SK-N-SH (cell line): ENCODE results near the gene SLC12A4. TPM values are rescaled to one million over a fixed set of nuclear protein-coding genes. Genes with fewer than 3 reads are reported as not detected.

Experiments
- CTCF ChIA-PET: fragments of 300-600, 350-600 bp; formaldehyde crosslinking; extraction: SDS; loops from one replicate; lab custom pipeline; 2021; lab: Yijun Ruan, JAX
- POLR2A ChIA-PET: fragments of 350-600 bp; sonication (Branson Sonifier 250); formaldehyde crosslinking; extraction: SDS; loops from one replicate; lab custom pipeline; 2020; ENCODE audit warnings: antibody characterized with exemption, inconsistent platforms; lab: Yijun Ruan, JAX
- DNase-seq: peaks from one replicate; pipeline ENCODE4 v3.0.0; 2012
- H2AFZ ChIP-seq: fragments of 200-600 bp; sonication (generic); 2 replicates; pipeline ENCODE4 v1.8.1; 2016; ENCODE audit warnings: antibody characterized with exemption, mild to moderate bottlenecking, low read depth
- H3F3A ChIP-seq: fragments of 200-600 bp; sonication (generic); replicated peaks from 2 replicates; pipeline ENCODE3; 2016; ENCODE audit warnings: antibody characterized with exemption, mild to moderate bottlenecking; ENCODE audit not compliant: insufficient read depth
- H3K27ac ChIP-seq, 2 experiments: fragments of 200-500 bp in 1 of 2; fragments of 200-600 bp in 1 of 2; sonication (Bioruptor generic) in 1 of 2; sonication (generic), shearing (Covaris generic) in 1 of 2; 2 replicates each; pipeline versions ENCODE4 v1.5.1 to v1.6.1; 2014 to 2016; ENCODE audit warnings: low read depth in 2 of 2, inconsistent platforms in 1 of 2, low read length in 1 of 2, mild to moderate bottlenecking in 1 of 2, mixed read lengths in 1 of 2
- H3K27me3 ChIP-seq: fragments of 200-600 bp; sonication (generic), shearing (Covaris generic); 2 replicates; pipeline ENCODE4 v1.6.1; 2016; ENCODE audit warnings: mixed run types; ENCODE audit not compliant: insufficient read depth
- H3K36me3 ChIP-seq, 2 experiments: fragments of 200-500 bp in 1 of 2; fragments of 200-600 bp in 1 of 2; sonication (Bioruptor generic) in 1 of 2; sonication (generic) in 1 of 2; replicated peaks in 1 of 2; 2 replicates each; pipeline versions ENCODE3 to v1.5.1; 2014 to 2016; ENCODE audit warnings: low read length in 1 of 2, mild to moderate bottlenecking in 1 of 2; ENCODE audit not compliant: insufficient read depth in 2 of 2, control insufficient read depth in 1 of 2
- H3K4me1 ChIP-seq, 2 experiments: fragments of 200-500 bp in 1 of 2; fragments of 200-600 bp in 1 of 2; sonication (Bioruptor generic) in 1 of 2; sonication (generic), shearing (Covaris generic) in 1 of 2; 2 replicates each; pipeline versions ENCODE4 v1.5.1 to v1.6.1; 2014 to 2016; ENCODE audit warnings: low read depth in 1 of 2, low read length in 1 of 2, mixed run types in 1 of 2; ENCODE audit not compliant: insufficient read depth in 2 of 2, control insufficient read depth in 1 of 2
- H3K4me2 ChIP-seq: fragments of 200-600 bp; sonication (generic), shearing (Covaris generic); 2 replicates; pipeline ENCODE4 v1.6.1; 2017; ENCODE audit warnings: mixed run types
- H3K4me3 ChIP-seq, 2 experiments: fragments of 200-500 bp in 1 of 2; fragments of 200-600 bp in 1 of 2; sonication (Bioruptor generic) in 1 of 2; sonication (generic), shearing (Covaris generic) in 1 of 2; 2 replicates each; pipeline versions ENCODE4 v1.5.1 to v1.8.1; 2014 to 2016; ENCODE audit warnings: low read depth in 2 of 2, inconsistent platforms in 1 of 2, low read length in 1 of 2, mild to moderate bottlenecking in 1 of 2, mixed read lengths in 1 of 2, moderate library complexity in 1 of 2
- H3K79me2 ChIP-seq: fragments of 200-600 bp; sonication (generic); 2 replicates; pipeline ENCODE4 v1.8.1; 2017; ENCODE audit warnings: mild to moderate bottlenecking; ENCODE audit not compliant: insufficient read depth
- H3K9ac ChIP-seq: fragments of 200-600 bp; sonication (generic); 2 replicates; pipeline ENCODE4 v1.6.1; 2017; ENCODE audit warnings: mixed run types
- H3K9me2 ChIP-seq: fragments of 200-600 bp; sonication (generic); 2 replicates; pipeline ENCODE4 v1.6.1; 2017; ENCODE audit warnings: mixed run types
- H3K9me3 ChIP-seq: fragments of 200-600 bp; sonication (generic); 2 replicates; pipeline ENCODE4 v1.6.1; 2017; ENCODE audit warnings: mixed run types, mild to moderate bottlenecking, moderate library complexity
- H4K20me1 ChIP-seq: fragments of 200-600 bp; sonication (generic); 2 replicates; pipeline ENCODE4 v1.6.1; 2017; ENCODE audit warnings: mild to moderate bottlenecking, mixed run types; ENCODE audit not compliant: insufficient read depth
- MEF2A ChIP-seq: IDR thresholded peaks from 2 replicates; pipeline ENCODE4 v1.4.0; 2012; ENCODE audit warnings: low read depth, borderline replicate concordance
- NRF1 ChIP-seq: IDR thresholded peaks from 2 replicates; pipeline ENCODE4 v1.6.1; 2012; ENCODE audit warnings: low read depth, mild to moderate bottlenecking, low read length
- POLR2AphosphoS5 ChIP-seq: IDR thresholded peaks from 2 replicates; pipeline ENCODE4 v1.6.1; 2012; ENCODE audit warnings: low read depth, low read length
- RAD21 ChIP-seq: IDR thresholded peaks from 2 replicates; pipeline ENCODE4 v1.6.1; 2012; ENCODE audit warnings: mild to moderate bottlenecking, low read length
- RXRA ChIP-seq: IDR thresholded peaks from 2 replicates; pipeline ENCODE4 v1.4.0; 2012; ENCODE audit warnings: low read depth, mild to moderate bottlenecking, borderline replicate concordance
- SMC3 ChIP-seq: IDR thresholded peaks from 2 replicates; pipeline ENCODE4 v1.6.1; 2012; ENCODE audit warnings: low read depth, low read length, improper control_type of control experiment
- TEAD4 ChIP-seq: IDR thresholded peaks from 2 replicates; pipeline ENCODE4 v1.4.0; 2012; ENCODE audit warnings: mild to moderate bottlenecking, borderline replicate concordance; ENCODE audit not compliant: insufficient read depth
- WGBS: methylation state at CpG from one replicate; pipeline ENCODE4 v1.1.6; 2017; ENCODE audit warnings: low lambda C conversion rate; 5-methylcytosine and 5-hydroxymethylcytosine counted together
- polyA plus RNA-seq, 3 experiments: library from polyadenylated mRNA; depleted of rRNA; stranded (reverse); fragments of >200 nt; gene quantifications; 2 replicates each; pipeline ENCODE4 v1.2.3, GENCODE V29; 2012
- TF ChIP-seq, protein P1 (sequence below): IDR thresholded peaks from 2 replicates; pipeline ENCODE4 v1.6.1; 2012; ENCODE audit warnings: mild to moderate bottlenecking, low read depth, low read length, moderate library complexity
- TF ChIP-seq, protein P2 (sequence below): IDR thresholded peaks from 2 replicates; pipeline ENCODE4 v1.4.0; 2012; ENCODE audit warnings: low read depth, borderline replicate concordance
- TF ChIP-seq, protein P3 (sequence below): fragments of 150-350 bp; IDR thresholded peaks from 2 replicates; pipeline ENCODE4 v1.6.1; 2017; ENCODE audit warnings: antibody characterized with exemption, low read length, low read depth, borderline replicate concordance

SLC12A4 gene
- polyA plus RNA-seq, 1 of the 3 experiments (the other 2 are of a cell fraction), result 75.8 TPM

DNA sequence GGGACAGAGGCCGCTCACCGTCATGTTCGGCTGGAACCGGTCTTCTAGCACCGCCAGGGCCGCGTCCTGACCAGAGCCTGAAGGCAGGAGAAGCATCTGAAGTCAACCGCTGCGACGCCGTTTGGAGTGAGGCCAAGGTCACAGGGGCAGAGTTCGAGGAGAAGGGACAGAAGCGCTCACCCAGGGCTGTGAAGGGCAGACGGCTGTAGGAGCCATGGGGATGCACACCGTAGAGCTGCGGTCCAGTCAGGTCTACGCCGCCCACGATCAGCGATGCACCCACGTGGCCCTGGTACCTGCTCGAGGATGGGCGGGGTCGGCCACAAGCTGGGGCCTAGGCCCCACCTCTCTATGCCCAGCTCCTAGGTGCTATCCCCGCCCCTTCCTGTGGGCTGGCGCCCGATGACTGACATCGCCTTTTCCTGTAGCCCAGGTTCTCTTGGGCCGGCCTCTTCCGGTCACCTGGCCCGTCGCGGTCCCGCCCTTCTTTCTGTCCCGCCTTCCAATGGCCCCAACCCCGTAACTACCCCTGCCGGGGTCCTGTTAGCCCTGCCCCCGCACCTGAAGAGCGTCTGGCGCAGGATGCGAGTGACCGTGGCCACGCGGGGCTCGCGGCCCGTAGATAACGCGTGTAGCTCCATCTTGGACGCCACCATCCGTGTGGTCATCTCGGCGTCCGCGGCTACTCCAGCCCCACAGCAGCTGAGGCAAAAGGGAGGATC lies 32.9 kb downstream of the SLC12A4 start (continued):
- TF ChIP-seq, protein P1, sequence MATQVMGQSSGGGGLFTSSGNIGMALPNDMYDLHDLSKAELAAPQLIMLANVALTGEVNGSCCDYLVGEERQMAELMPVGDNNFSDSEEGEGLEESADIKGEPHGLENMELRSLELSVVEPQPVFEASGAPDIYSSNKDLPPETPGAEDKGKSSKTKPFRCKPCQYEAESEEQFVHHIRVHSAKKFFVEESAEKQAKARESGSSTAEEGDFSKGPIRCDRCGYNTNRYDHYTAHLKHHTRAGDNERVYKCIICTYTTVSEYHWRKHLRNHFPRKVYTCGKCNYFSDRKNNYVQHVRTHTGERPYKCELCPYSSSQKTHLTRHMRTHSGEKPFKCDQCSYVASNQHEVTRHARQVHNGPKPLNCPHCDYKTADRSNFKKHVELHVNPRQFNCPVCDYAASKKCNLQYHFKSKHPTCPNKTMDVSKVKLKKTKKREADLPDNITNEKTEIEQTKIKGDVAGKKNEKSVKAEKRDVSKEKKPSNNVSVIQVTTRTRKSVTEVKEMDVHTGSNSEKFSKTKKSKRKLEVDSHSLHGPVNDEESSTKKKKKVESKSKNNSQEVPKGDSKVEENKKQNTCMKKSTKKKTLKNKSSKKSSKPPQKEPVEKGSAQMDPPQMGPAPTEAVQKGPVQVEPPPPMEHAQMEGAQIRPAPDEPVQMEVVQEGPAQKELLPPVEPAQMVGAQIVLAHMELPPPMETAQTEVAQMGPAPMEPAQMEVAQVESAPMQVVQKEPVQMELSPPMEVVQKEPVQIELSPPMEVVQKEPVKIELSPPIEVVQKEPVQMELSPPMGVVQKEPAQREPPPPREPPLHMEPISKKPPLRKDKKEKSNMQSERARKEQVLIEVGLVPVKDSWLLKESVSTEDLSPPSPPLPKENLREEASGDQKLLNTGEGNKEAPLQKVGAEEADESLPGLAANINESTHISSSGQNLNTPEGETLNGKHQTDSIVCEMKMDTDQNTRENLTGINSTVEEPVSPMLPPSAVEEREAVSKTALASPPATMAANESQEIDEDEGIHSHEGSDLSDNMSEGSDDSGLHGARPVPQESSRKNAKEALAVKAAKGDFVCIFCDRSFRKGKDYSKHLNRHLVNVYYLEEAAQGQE, result no peak; the same call in 1 of the 2 replicates
- TF ChIP-seq RAD21 (no peak), TEAD4 (no peak), MEF2A (no peak), RXRA (no peak), NRF1 (no peak)
- TF ChIP-seq, protein P2, sequence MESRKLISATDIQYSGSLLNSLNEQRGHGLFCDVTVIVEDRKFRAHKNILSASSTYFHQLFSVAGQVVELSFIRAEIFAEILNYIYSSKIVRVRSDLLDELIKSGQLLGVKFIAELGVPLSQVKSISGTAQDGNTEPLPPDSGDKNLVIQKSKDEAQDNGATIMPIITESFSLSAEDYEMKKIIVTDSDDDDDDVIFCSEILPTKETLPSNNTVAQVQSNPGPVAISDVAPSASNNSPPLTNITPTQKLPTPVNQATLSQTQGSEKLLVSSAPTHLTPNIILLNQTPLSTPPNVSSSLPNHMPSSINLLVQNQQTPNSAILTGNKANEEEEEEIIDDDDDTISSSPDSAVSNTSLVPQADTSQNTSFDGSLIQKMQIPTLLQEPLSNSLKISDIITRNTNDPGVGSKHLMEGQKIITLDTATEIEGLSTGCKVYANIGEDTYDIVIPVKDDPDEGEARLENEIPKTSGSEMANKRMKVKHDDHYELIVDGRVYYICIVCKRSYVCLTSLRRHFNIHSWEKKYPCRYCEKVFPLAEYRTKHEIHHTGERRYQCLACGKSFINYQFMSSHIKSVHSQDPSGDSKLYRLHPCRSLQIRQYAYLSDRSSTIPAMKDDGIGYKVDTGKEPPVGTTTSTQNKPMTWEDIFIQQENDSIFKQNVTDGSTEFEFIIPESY, result no peak

DNA sequence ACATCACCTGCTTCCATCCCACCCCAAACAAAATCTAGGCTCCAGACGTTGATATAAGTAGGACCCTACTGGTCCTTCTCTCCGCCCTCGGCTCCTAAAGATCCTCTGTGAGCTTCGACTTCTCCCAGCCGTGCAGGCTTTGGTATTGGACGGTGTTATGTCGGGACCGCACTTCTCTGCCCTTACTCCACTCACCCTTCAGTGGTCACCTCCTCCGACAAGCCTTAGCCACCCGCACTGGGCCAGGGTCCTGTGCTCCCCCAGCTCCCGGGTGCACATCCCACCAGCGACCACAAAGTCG lies 33.4 kb downstream of the SLC12A4 start:
- 14% methylated on average over 13 of the region's 13 CpGs for WGBS

More for the DNA sequence above, 33.4 kb downstream of the SLC12A4 start:
- H3K27me3 ChIP-seq, result no peaks in the 10 kb centered on the region
- H3K4me1 ChIP-seq, result peaks cover 11 to 25% of the 10 kb centered on the region in 2 experiments; a peak in 2 of 4 replicates
- H3K4me3 ChIP-seq, result peak overlapping the region; percentile 84 to 89
- TF ChIP-seq POLR2AphosphoS5 (0 out of 2 replicates have a peak, but pooled peaks have one; percentile 1), SMC3 (no peak)
- TF ChIP-seq, protein P3, sequence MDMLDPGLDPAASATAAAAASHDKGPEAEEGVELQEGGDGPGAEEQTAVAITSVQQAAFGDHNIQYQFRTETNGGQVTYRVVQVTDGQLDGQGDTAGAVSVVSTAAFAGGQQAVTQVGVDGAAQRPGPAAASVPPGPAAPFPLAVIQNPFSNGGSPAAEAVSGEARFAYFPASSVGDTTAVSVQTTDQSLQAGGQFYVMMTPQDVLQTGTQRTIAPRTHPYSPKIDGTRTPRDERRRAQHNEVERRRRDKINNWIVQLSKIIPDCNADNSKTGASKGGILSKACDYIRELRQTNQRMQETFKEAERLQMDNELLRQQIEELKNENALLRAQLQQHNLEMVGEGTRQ, result no peak
- H3F3A ChIP-seq, result peaks cover 10% of the 10 kb centered on the region
- peaks cover 23% of the 10 kb centered on the region for H3K79me2 ChIP-seq
- ChIA-PET POLR2A (interaction anchor here (0.6 to 2.5 kb wide), 11 partner anchors 9 to 1112 kb away, joined by 3 to 12 read pairs (median 4); partner anchors contain the start of genes ACD, LCAT, NFATC3 and NRN1L), CTCF (interaction anchor here (0.7 to 28.1 kb wide), 7 partner anchors 27 to 263 kb away, joined by 3 to 564 read pairs (median 7); partner anchors contain the start of genes EDC4, NRN1L and PSKH1)
- H3K36me3 ChIP-seq, result peaks cover 0 to 20% of the 10 kb centered on the region in 2 experiments
- DNase-seq, result peak; percentile 61
- H3K9me2 ChIP-seq, result no peaks in the 10 kb centered on the region
- peak overlapping the region; percentile 13 to 64; a peak in 3 of 4 replicates for H3K27ac ChIP-seq
- peak overlapping the region; percentile 86 for H3K9ac ChIP-seq
- H2AFZ ChIP-seq, result peak overlapping the region; percentile 61
- H4K20me1 ChIP-seq, result no peaks in the 10 kb centered on the region
- H3K9me3 ChIP-seq, result no peaks in the 10 kb centered on the region
- H3K4me2 ChIP-seq, result peak overlapping the region; percentile 99
